Skin epidermis (tissue), 12 donors: ENCODE measurements around the gene EZH1.

Source experiments
- H3K27ac ChIP-seq, 21 experiments: fragments of 200-600 bp; sonication (generic) in 11 of 21; one replicate each; pipeline ENCODE4 v1.5.0; 2020; ENCODE audit warnings: mild to moderate bottlenecking in 3 of 21, inconsistent platforms in 2 of 21, moderate library complexity in 2 of 21
- H3K4me3 ChIP-seq, 7 experiments: fragments of 200-600 bp; sonication (generic) in 2 of 7; one replicate each; pipeline ENCODE4 v1.5.0; 2020; ENCODE audit warnings: inconsistent platforms in 2 of 7, mild to moderate bottlenecking in 2 of 7, moderate library complexity in 1 of 7

Gene EZH1

DNA sequence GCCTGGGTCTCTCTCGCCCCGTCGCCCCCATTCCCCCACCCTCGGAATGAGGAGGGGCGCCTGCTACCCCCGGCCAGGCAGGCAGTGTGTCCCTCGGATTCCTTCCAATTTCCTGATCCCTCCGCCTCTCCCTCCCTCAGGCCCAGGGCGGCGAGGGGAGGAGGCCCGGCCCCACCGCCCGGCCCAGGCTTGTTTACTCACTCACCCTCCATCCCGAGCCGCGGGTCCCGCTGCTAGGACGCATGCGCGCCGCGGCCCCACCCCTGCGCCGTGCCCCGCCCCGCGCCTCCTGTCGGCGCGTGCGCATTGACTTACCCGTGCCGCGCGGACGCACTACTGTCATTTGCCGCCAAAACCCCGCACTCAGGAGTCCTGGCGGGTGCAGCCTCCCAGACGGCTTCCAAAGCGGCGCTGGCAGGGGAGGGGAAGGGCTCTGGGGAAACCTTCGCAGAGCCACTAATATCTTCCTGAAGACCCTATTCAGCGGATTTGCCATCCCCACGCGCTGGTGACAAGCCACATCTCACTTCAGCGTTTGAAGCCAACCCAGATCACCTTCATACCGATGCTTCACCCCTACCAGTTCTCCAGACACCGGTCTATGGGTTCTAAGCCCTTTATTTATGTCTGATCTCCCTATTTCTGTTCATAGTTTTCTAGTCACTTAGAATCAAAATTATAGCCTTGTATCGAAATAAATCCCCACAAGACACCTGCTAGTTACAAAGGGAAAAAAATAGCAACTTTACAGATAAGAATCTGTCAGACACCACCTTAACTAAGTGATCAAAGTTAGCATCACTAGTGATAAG lies at the start of gene EZH1:
Gene EZH1 (minus strand): TSS at position 235 of the 812 bp plus-strand sequence. CDS start 16,099 bp downstream, outside the sequence.
- Histone ChIP-seq H3K4me3 (peak within 1 kb of the TSS; percentile 68 to 86 (median 71)), H3K27ac (peak within 1 kb of the TSS; percentile 71 to 97 (median 91))

DNA sequence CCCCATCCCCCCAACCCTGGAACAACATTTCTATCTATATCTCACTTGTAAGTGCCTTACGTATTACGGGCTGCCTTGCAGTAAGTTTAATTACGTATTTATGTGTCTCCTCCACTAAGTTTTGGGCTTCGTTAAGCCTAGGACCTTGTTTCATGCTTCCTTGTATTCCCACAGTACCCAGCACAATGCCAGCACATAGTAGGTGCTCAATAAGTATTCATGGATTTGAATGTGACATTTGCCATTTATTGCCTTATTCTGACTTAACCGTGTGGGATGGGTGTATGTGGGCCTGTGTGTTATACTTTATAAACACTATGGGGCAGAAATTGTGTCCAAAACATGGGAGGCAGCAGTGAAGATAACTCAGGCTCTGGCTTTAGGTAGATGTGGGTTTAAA lies 47.7 kb upstream of the EZH1 start:
- H3K4me3 ChIP-seq: no peak overlapping the region
- H3K27ac ChIP-seq: no peak overlapping the region

GRCh38 chr17:42791948-42792347 lies 47.1 kb upstream of the EZH1 start:
- no peak overlapping the region for H3K27ac ChIP-seq
- no peak overlapping the region for H3K4me3 ChIP-seq

DNA sequence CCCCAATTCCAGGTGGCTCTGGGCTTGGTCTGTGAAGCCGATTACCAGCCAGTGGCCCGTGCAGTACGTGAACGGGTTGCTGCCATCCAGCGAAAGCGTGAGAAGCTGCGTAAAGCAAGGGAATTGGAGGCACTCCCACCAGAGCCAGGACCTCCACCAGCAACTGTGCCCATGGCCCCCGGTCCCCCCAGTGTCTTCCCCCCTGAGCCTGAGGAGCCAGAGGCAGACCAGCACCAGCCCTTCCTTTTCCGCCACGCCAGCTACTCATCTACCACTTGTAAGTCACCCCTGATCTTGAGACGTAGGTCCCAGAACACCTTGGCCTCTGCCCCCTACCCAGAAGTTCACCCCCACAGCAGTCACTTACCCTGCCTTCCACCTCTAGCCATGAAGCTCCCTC lies 42.4 kb upstream of the EZH1 start:
- H3K4me3 ChIP-seq: no peak overlapping the region
- H3K27ac ChIP-seq: no peak overlapping the region

- H3K4me3 ChIP-seq: no peak overlapping the region
Measured at GRCh38 chr17:42784811-42785592, 40.2 kb upstream of the EZH1 start.

GRCh38 chr17:42784409-42784808 lies 39.6 kb upstream of the EZH1 start:
- Histone ChIP-seq H3K27ac (no peak overlapping the region), H3K4me3 (no peak overlapping the region)

More at GRCh38 chr17:42784811-42785592, 40.2 kb upstream of the EZH1 start:
- no peak overlapping the region for H3K27ac ChIP-seq

DNA sequence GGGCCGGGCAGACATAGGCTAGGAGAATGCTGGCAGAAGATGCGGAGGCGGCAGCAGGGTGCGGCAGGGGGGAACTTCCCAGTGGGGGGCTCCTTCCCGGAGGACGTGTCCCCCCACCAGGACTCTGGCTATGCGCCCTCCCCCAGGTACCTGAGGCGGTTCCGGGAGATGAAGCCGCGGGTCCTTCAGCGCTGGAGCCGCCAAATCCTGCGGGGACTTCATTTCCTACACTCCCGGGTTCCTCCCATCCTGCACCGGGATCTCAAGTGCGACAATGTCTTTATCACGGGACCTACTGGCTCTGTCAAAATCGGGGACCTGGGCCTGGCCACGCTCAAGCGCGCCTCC lies 38.9 kb upstream of the EZH1 start:
- no peak overlapping the region for H3K27ac ChIP-seq
- no peak overlapping the region for H3K4me3 ChIP-seq

- no peak overlapping the region for H3K4me3 ChIP-seq
- no peak overlapping the region for H3K27ac ChIP-seq
Measured at GRCh38 chr17:42783062-42783790, 38.4 kb upstream of the EZH1 start.

GRCh38 chr17:42782166-42783061 lies 37.6 kb upstream of the EZH1 start:
- Histone ChIP-seq H3K27ac (no peak overlapping the region), H3K4me3 (no peak overlapping the region)

- H3K27ac ChIP-seq: no peak overlapping the region
- H3K4me3 ChIP-seq: no peak overlapping the region
Measured at GRCh38 chr17:42781639-42782165, 36.9 kb upstream of the EZH1 start.

DNA sequence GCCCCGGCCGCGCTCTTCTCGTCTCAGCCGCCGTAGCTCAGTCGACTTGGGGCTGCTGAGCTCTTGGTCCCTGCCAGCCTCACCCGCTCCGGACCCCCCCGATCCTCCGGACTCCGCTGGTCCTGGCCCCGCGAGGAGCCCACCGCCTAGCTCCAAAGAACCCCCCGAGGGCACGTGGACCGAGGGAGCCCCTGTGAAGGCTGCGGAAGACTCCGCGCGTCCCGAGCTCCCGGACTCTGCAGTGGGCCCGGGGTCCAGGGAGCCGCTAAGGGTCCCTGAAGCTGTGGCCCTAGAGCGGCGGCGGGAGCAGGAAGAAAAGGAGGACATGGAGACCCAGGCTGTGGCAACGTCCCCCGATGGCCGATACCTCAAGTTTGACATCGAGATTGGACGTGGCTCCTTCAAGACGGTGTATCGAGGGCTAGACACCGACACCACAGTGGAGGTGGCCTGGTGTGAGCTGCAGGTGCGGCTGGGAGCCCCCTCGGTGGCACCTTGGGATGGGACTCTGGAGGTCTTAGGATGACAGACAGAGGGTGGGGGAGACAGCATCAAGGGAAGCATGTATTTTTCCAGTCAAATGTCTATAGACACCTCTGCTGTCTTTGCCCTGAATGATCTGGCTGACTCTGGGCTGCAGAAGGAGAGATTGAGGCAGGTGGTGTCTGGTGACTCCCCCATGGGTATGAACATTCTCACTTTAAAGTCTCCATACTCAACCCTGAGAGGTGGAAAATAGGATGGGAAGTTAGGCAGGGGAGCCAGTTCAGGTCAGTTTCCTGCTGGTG lies 36.2 kb upstream of the EZH1 start:
- peak overlapping the region in 2 of 21 experiments; percentile 6 to 62 for H3K27ac ChIP-seq

GRCh38 chr17:42779936-42780850 lies 35.4 kb upstream of the EZH1 start, which contains the start of gene WNK4:
Gene WNK4, plus strand, starts transcription at chr17:42780610. Its CDS starts 89 bp downstream, at chr17:42780699.
- peak within 1 kb of the TSS in 2 of 21 experiments; percentile 6 to 62 for H3K27ac ChIP-seq

More for the DNA sequence above, 36.2 kb upstream of the EZH1 start:
- H3K4me3 ChIP-seq: peak overlapping the region in 3 of 7 experiments; percentile 12 to 38 (median 33)

GRCh38 chr17:42779304-42779935 lies 34.6 kb upstream of the EZH1 start:
- Histone ChIP-seq H3K27ac (peak overlapping the region in 1 of 21 experiments; percentile 28), H3K4me3 (no peak overlapping the region)

More at GRCh38 chr17:42779936-42780850, 35.4 kb upstream of the EZH1 start, which contains the start of gene WNK4:
- peak within 1 kb of the TSS in 3 of 7 experiments; percentile 12 to 38 (median 33) for H3K4me3 ChIP-seq

- Histone ChIP-seq H3K27ac (peak overlapping the region in 1 of 21 experiments; percentile 28), H3K4me3 (no peak overlapping the region)
Measured at GRCh38 chr17:42778570-42778969, 33.7 kb upstream of the EZH1 start.

GRCh38 chr17:42775534-42776098 lies 30.8 kb upstream of the EZH1 start:
- no peak overlapping the region for H3K4me3 ChIP-seq
- no peak overlapping the region for H3K27ac ChIP-seq
